SKM-1 (cell line): Measurements from ENCODE around the gene ASCL5.

ENCODE experiments used
- DNase-seq: peaks from one replicate; lab custom pipeline; 2025; ENCODE audit not compliant: unreplicated experiment; lab: John Stamatoyannopoulos, UW

Gene ASCL5

GRCh38 chr1:201111672-201112071, 15.3 kb downstream of the ASCL5 start:
- DNase-seq, result no peak

- DNase-seq, result no peak
Observed at GRCh38 chr1:201111156-201111555, 15.8 kb downstream of the ASCL5 start.

- DNase-seq, result no peak
Observed at GRCh38 chr1:201110616-201111015, 16.4 kb downstream of the ASCL5 start.

- no peak for DNase-seq
Observed at GRCh38 chr1:201110138-201110537, 16.8 kb downstream of the ASCL5 start.

GRCh38 chr1:201109651-201110050, 17.3 kb downstream of the ASCL5 start:
- no peak for DNase-seq

- no peak for DNase-seq
Observed at GRCh38 chr1:201108614-201109013, 18.4 kb downstream of the ASCL5 start.

- DNase-seq, result no peak
Observed at GRCh38 chr1:201105688-201106087, 21.3 kb downstream of the ASCL5 start.

- DNase-seq, result no peak
Observed at GRCh38 chr1:201104141-201104540, 22.8 kb downstream of the ASCL5 start.

GRCh38 chr1:201103666-201104065, 23.3 kb downstream of the ASCL5 start:
- no peak for DNase-seq

GRCh38 chr1:201100169-201100930, 26.6 kb downstream of the ASCL5 start:
- no peak for DNase-seq

GRCh38 chr1:201098992-201099677, 27.8 kb downstream of the ASCL5 start:
- no peak for DNase-seq

GRCh38 chr1:201096977-201097856, 29.8 kb downstream of the ASCL5 start:
- no peak for DNase-seq

GRCh38 chr1:201096041-201096461, 30.9 kb downstream of the ASCL5 start:
- no peak for DNase-seq

GRCh38 chr1:201095581-201095980, 31.4 kb downstream of the ASCL5 start:
- no peak for DNase-seq

GRCh38 chr1:201094832-201095231, 32.2 kb downstream of the ASCL5 start:
- DNase-seq, result no peak

- DNase-seq, result no peak
Observed at GRCh38 chr1:201093962-201094361, 33.0 kb downstream of the ASCL5 start.

- no peak for DNase-seq
Observed at GRCh38 chr1:201093561-201093960, 33.4 kb downstream of the ASCL5 start.

- DNase-seq, result no peak
Observed at GRCh38 chr1:201092738-201093137, 34.2 kb downstream of the ASCL5 start.

GRCh38 chr1:201091256-201091655, 35.7 kb downstream of the ASCL5 start:
- no peak for DNase-seq

- no peak for DNase-seq
Observed at GRCh38 chr1:201090541-201090940, 36.4 kb downstream of the ASCL5 start.

- DNase-seq, result no peak
Observed at GRCh38 chr1:201089596-201089995, 37.4 kb downstream of the ASCL5 start.
